Nephron (organoid): ENCODE data around the gene ATP5F1E.

Experiments used
- H3K27ac Mint-ChIP-seq, 3 experiments: 2 replicates each; pipeline ENCODE4 v1.8.0; 2020; ENCODE audit warnings: mixed read lengths in 3 of 3, mild to moderate bottlenecking in 2 of 3, moderate library complexity in 1 of 3
- H3K27me3 Mint-ChIP-seq: 2 replicates; pipeline ENCODE4 v1.8.0; 2021; ENCODE audit warnings: low read depth, mild to moderate bottlenecking, moderate library complexity, mixed read lengths
- H3K36me3 Mint-ChIP-seq: 2 replicates; pipeline ENCODE4 v1.8.0; 2020; ENCODE audit warnings: low read depth, mixed read lengths
- H3K4me1 Mint-ChIP-seq: 2 replicates; pipeline ENCODE4 v1.8.0; 2020; ENCODE audit warnings: mixed read lengths
- H3K4me3 Mint-ChIP-seq, 3 experiments: 2 replicates each; pipeline ENCODE4 v1.8.0; 2020; ENCODE audit warnings: mild to moderate bottlenecking in 3 of 3, mixed read lengths in 3 of 3, moderate library complexity in 2 of 3
- H3K9me3 Mint-ChIP-seq: 2 replicates; pipeline ENCODE4 v1.8.0; 2020; ENCODE audit warnings: mixed read lengths
- TF ChIP-seq, protein P1 (sequence below), 3 experiments: fragments of 200-600 bp; sonication (generic); IDR thresholded peaks; one replicate each; pipeline ENCODE4 v1.5.0; 2021; ENCODE audit warnings: antibody characterized with exemption in 3 of 3; ENCODE audit not compliant: unreplicated experiment in 3 of 3

The ATP5F1E gene

DNA sequence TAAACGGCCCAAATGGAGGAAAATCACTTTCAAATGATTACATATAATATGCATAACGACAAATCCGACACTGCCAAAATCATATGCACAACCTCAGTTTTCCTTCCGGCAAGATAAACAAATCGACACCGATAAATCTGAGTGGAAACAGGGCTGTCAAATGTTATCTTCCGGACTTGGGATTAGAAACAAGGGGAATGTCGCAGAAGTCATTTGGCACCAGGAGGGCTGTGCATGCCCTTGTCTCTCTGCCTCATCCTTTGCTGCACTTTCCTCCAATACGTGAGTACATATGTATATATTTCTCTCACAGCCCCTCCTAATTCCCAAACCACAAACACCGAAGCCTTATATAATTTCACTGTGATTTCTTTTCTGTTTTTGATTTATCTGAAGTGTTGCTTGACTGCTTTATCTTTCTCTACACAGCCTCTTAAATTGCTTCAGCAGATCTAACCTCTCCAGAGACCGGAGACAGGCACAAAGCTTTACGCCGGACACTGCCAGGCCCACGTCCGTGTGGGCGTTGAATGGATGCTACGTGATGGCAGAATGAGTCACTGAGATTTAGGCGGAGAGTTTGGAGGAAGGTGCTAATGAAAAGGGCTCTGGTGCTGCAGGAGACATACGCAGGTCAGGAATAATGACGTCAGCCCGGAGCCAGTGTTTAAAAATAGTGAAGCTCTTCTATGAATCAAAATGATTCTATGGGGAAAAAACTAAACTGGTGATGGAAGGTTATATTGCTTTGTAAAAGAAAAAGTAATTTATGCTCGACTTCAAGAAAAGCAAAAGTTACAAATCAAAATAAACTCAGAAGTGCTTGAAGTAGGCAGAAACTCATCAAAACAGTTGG, 31.5 kb upstream of the ATP5F1E start:
- Mint-ChIP-seq H3K27me3 (peaks cover 11% of the 10 kb centered on the region), H3K4me1 (peaks cover 7% of the 10 kb centered on the region), H3K9me3 (no peaks in the 10 kb centered on the region), H3K4me3 (peak overlapping the region in 2 of 3 experiments; percentile 43 to 53), H3K27ac (peak overlapping the region in 1 of 3 experiments; percentile 6), H3K36me3 (no peaks in the 10 kb centered on the region)
- TF ChIP-seq, protein P1, sequence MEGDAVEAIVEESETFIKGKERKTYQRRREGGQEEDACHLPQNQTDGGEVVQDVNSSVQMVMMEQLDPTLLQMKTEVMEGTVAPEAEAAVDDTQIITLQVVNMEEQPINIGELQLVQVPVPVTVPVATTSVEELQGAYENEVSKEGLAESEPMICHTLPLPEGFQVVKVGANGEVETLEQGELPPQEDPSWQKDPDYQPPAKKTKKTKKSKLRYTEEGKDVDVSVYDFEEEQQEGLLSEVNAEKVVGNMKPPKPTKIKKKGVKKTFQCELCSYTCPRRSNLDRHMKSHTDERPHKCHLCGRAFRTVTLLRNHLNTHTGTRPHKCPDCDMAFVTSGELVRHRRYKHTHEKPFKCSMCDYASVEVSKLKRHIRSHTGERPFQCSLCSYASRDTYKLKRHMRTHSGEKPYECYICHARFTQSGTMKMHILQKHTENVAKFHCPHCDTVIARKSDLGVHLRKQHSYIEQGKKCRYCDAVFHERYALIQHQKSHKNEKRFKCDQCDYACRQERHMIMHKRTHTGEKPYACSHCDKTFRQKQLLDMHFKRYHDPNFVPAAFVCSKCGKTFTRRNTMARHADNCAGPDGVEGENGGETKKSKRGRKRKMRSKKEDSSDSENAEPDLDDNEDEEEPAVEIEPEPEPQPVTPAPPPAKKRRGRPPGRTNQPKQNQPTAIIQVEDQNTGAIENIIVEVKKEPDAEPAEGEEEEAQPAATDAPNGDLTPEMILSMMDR (IDR thresholded peaks at IDR 0.05; ENCODE audit: unreplicated experiment in 3 of 3) = no peak

DNA sequence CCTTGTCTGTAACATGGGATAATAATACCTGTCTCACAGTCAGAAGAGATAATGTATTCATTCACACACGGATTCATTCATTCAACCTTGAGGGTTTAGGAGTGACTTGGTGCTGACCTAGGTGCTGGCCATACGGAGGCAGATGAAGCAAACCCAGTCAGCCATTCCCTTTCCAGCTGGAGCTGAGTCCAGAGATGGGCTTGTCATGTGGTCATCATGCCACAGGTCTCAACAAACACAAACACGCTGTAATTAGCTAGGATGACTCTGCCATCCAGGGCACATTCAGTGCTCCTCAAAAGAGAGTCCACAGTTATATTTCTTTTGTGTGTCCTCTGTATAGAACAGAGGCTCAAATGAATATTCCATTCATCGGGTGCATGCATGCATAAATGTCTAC, 29.9 kb upstream of the ATP5F1E start:
- TF ChIP-seq, protein P1 (IDR thresholded peaks at IDR 0.05; ENCODE audit: unreplicated experiment in 3 of 3) = no peak
- no peak overlapping the region for H3K27ac Mint-ChIP-seq

DNA sequence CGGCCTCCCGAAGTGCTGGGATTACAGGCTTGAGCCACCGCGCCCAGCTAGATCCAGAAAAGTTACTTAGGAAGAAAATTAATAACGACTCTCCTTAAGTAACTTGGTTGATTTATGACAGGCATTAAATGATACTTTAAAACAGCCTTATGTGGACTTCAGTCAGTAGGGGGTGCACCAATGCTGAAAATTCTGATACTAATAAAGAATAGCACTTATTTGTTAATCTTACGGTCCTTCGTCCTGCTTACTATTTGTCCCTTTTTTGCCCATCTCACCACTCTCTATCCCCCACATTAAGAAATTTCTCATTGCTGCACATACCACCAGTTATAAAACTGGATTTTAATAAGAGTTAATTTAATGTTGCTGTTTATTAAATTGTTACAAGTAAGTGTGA, 23.2 kb upstream of the ATP5F1E start:
- no peaks in the 10 kb centered on the region for H3K36me3 Mint-ChIP-seq
- H3K27ac Mint-ChIP-seq = no peak overlapping the region
- H3K4me1 Mint-ChIP-seq = peaks cover 10% of the 10 kb centered on the region
- H3K9me3 Mint-ChIP-seq = no peaks in the 10 kb centered on the region
- H3K4me3 Mint-ChIP-seq = no peak overlapping the region
- TF ChIP-seq, protein P1 (IDR thresholded peaks at IDR 0.05; ENCODE audit: unreplicated experiment in 3 of 3) = peak in 2 of 3 experiments; percentile 8 to 13
- H3K27me3 Mint-ChIP-seq = no peaks in the 10 kb centered on the region

More for the DNA sequence above, 29.9 kb upstream of the ATP5F1E start:
- Mint-ChIP-seq H3K27me3 (peaks cover 6% of the 10 kb centered on the region), H3K36me3 (no peaks in the 10 kb centered on the region), H3K4me3 (no peak overlapping the region), H3K9me3 (no peaks in the 10 kb centered on the region), H3K4me1 (peaks cover 7% of the 10 kb centered on the region)

DNA sequence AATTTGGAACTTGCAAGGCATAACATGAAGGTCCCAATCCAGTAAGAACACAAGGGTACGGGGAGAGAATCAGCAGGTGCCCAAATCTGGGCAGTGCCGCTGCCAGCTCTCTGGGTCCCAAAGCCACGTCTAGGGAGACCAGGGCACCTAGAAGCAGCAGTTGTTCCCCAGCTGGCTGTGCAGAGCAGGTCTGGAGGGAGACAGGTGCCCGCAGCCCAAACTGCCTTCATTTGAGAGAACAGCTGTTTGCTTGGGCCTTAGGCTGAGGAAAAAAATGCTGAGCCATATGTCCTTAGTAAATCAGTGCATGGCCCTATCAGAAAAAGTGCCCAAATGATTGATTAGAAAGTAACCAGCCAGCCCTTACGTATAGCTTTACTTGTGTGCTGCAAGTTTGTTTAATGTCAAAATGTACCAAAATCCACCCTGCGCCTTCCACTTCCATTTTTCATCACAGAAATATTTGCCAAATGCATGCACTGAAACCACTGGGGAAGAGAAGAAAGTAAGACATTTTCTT, 19.6 kb upstream of the ATP5F1E start:
- Mint-ChIP-seq H3K4me3 (no peak overlapping the region), H3K27me3 (no peaks in the 10 kb centered on the region), H3K9me3 (no peaks in the 10 kb centered on the region), H3K36me3 (no peaks in the 10 kb centered on the region), H3K27ac (no peak overlapping the region), H3K4me1 (peaks cover 10% of the 10 kb centered on the region)
- TF ChIP-seq, protein P1 (IDR thresholded peaks at IDR 0.05; ENCODE audit: unreplicated experiment in 3 of 3) = no peak

DNA sequence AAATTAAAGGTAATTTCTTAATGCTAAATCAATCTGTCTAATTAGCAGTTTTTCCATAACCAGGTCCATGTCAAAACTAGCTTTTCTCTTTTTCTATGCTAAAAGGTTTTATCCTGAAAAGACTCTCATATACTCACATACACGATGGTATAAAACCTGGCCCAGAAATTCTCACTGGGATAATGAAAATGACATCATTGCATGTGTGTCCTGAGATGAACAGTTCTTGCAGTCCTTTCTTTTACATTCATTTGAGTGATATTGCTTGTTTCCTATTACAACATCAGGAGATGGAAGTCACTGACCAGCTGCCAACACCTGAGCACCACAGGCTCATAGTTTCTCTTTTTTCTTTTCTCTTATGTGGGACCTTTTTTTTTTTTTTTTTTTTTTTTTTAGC, 18.3 kb upstream of the ATP5F1E start:
- no peaks in the 10 kb centered on the region for H3K9me3 Mint-ChIP-seq
- H3K27me3 Mint-ChIP-seq = no peaks in the 10 kb centered on the region
- H3K27ac Mint-ChIP-seq = no peak overlapping the region
- TF ChIP-seq, protein P1 (IDR thresholded peaks at IDR 0.05; ENCODE audit: unreplicated experiment in 3 of 3) = no peak
- H3K4me1 Mint-ChIP-seq = peaks cover 10% of the 10 kb centered on the region
- no peaks in the 10 kb centered on the region for H3K36me3 Mint-ChIP-seq
- H3K4me3 Mint-ChIP-seq = no peak overlapping the region

DNA sequence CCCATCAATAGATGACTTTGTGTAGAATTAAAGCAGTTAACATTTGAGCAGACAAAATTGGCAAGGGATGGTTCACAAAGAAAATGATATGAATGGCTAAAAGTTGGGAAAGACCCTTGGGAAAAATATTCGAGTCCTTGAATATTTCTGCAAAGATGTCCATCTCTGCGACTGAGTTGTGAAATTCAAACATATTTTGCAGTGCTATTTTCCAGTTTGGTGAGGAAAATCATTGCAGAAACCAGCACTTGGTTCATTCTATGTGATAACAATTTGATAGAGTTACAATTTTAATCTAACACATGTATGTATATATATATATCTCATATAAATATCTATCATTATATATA, 16.5 kb upstream of the ATP5F1E start:
- H3K9me3 Mint-ChIP-seq = no peaks in the 10 kb centered on the region
- no peak overlapping the region for H3K4me3 Mint-ChIP-seq
- no peaks in the 10 kb centered on the region for H3K36me3 Mint-ChIP-seq
- peaks cover 12% of the 10 kb centered on the region for H3K4me1 Mint-ChIP-seq
- TF ChIP-seq, protein P1 (IDR thresholded peaks at IDR 0.05; ENCODE audit: unreplicated experiment in 3 of 3) = no peak
- H3K27me3 Mint-ChIP-seq = no peaks in the 10 kb centered on the region
- no peak overlapping the region for H3K27ac Mint-ChIP-seq
